HG03103 (cell line): ENCODE results near the gene ARL8A.
A peak's percentile ranks its signal among the peaks of the same experiment; 100 is the strongest.
"Not testable (repeated sequence)": the region's sequence is repeated elsewhere in the genome, so short reads cannot be mapped to it uniquely, and the experiment has no call there.

ENCODE experiments used
- ATAC-seq: cut with Tn5 transposase; IDR thresholded peaks from one replicate; pipeline ENCODE4 v1.9.1; 2021; ENCODE audit warnings: low read depth; ENCODE audit not compliant: unreplicated experiment

ARL8A gene

DNA sequence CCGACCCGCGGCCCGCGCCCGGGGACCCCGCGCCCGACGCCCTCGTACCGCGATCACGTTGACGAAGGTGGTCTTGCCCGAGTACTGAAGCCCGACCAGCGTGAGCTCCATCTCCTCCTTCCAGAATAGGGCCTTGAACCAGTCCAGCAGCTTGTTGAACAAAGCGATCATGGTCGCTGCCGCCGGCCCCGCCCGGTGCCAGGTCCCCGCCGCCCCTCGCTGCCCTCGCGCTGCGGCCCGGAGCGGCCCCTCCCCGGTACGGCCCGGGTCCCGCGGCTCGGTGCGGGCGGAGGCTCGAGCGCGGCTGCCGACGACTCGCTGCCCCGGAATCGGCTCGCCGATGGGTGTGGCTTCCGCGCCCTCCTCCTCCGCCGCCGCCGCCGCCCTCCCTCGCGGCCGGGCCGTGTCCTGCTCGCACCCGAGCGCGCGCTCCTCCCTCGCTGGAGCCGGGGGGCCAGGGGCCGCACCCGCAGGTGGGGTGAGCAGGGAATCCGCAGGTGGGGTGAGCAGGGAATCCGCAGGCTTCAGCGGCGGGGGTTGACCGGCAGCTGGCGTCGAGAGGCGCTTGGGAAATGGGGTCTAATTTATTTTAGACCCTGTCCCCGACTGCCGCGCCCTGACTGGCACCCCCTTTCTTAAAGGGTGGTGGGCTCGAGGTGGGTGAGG lies at the start of gene ARL8A:
TSS of gene ARL8A (minus strand) at position 336 of the 666 bp plus-strand sequence. CDS start at position 171, 165 bp downstream.
- peak; percentile 50 for ATAC-seq

DNA sequence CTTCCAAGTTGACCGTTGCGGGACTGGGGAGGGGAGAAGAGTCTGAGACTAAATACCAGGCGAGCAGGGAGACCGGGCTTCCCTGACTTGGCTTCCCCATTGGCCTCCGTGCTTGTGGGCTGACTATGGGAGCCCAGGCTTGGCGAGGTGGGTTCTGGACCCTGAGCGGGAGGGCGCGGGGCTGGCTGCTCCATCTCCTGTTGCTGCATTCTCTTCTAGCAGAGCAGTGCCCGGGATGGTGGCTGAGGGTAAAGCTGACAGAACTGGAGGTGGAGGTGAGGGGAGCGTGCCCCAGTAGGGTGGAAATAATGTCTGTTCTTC lies 49.8 kb upstream of the ARL8A start:
- ATAC-seq = no peak

DNA sequence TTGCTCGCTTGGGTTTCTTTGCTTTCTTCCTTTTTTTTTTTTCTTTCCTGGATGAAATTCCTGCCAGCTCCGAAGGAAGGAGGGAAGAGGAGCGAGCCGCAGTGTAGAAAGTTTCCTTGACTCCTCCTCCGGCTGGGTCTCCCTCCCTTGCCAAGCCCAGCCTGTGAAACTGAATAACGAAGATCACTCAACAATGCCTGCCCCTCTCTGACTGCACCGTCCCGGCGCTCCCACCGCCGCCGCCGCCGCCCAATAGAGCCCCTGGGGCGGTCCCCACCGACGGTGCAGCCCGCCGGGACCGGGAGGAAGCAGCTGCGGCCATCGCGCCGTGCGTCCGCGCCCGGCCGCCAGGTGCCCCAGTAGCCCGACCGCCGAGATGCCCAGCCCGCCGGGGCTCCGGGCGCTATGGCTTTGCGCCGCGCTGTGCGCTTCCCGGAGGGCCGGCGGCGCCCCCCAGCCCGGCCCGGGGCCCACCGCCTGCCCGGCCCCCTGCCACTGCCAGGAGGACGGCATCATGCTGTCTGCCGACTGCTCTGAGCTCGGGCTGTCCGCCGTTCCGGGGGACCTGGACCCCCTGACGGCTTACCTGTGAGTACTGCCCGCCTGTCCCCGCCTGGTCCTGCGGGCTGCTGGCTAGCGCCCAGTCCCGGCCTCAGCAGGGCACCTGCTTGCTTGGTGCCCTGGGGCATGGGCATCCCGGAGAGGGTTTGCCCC lies 49.2 kb upstream of the ARL8A start, which contains the start of gene LGR6:
TSS of gene LGR6 (plus strand) at position 186 of the 714 bp plus-strand sequence. CDS start at position 377, 191 bp downstream.
- ATAC-seq = no peak

DNA sequence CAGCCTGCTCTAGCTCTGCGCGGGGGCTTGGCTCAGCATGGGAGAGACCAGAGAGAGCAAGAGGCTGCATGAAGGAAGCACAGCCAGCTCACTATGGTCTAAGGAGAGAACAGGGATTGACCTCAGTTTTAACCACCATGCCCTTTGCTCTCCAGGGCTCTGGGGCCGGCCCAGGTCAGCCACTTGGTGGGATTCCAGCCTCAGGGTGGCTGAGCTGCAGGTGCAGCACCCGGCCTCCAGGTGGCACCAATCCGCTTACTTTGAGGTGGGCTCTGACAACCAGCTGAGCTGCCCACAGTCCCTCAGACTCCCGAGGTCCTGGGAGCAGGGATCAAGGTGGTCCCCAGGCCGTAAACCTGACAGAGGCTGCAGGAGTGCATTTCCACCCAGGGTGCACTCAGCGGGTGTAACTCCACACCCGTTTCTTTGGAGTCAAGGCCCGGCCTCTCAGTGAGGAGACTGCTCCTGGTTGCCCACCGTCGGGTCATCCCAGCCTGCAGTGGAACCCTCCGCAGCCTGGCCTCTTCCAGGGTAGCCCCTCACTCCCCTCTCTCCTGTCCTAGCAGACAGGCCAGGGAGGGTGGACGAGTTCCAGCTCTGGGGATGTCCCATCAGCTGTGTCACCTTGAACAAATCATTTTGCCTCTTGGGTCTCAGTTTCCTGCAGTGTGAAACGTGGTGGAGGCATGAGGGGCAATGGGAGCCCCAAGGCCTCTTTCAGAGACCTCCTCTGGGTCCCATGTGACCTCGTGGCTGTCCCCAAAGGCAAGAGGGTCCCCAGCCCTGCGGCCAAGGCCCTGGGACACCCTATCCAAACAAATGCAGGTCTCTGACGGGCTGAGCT lies 48.5 kb upstream of the ARL8A start:
- peak; percentile 55 for ATAC-seq

DNA sequence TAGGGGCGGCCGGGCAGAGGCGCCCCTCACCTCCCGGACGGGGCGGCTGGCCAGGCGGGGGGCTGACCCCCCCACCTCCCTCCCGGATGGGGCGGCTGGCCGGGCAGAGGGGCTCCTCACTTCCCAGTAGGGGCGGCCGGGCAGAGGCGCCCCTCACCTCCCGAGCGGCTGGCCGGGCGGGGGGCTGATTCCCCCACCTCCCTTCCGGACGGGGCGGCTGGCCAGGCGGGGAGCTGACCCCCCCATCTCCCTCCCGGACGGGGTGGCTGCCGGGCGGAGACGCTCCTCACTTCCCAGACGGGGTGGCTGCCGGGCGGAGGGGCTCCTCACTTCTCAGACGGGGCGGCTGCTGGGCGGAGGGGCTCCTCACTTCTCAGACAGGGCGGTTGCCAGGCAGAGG lies 46.9 kb upstream of the ARL8A start:
- ATAC-seq = not testable (repeated sequence)

DNA sequence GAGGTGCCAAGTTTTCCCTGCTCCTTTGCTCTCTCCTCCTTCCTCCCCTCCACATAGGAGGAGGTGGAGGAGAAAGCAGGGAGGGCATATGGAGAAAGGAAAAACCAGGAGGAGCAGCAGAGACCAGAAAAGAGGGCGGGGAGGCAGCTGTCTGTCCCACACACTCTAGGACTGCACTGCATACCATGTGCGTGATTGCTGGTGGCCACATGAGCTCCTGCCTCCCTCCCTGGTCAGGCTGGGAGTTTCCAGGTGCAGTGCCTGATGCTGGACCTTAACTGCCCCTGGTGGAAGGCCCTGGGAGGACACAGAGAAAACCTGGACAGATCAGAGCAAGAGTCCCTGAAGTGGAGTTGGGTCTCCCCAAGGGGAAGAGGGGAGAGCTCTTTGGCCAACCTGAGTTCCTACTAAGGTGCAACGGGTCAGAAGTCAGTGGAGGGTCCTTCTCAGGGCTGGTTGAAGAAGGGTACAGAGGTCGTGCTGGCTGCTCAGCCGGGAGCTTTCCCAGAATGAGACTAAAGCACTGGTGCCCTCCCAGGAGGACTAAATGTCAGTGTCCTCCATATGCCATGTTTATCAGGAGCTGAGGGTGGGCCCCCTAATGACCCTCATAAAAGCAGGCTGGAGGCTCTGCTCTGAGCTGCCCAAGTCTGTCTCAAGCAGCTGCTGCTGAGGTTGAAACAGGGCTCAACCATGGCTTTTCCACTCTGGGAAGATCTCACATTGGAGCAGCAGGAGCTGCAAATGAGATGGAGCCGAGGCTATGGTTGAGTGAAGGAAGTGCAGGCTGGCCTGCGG lies 45.6 kb upstream of the ARL8A start:
- no peak for ATAC-seq

DNA sequence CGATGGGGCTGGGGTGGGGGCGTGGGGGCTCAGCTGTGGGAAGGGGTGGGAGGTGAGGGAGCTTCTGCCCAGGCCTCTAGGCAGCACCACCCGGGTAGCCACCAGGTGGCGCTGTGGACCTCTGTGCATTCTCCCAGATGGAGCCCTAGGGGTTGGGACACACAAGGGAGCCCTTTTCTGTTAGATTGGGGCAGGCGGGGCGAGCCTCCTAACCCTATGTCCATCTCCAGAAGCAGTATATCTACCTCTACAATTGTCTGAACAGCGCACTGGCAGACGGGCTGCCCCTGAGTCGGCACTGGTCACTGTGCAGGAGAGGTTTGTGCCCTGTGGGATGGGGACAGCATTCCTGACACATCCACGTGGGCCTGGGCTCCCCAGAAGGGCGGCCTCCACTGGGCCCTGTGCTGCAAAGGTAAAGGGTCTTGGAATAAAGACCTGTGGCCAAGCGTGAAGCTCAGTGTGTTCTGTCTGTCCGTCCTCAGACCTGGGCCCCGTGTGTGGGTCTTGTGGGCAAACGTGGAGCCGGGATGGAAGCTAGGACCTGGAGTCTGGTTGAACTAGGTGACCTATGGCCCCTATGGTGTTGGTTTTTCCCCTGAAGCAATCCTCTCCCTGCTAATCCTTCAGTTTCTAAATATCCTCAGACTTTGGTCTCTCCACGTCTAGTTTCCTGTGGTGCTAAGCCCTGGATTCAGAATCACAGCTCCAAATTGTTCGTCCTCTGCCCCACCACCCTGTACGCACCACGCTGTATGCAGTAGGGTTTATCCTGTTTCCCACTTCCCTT lies 44.7 kb upstream of the ARL8A start:
- no peak for ATAC-seq

DNA sequence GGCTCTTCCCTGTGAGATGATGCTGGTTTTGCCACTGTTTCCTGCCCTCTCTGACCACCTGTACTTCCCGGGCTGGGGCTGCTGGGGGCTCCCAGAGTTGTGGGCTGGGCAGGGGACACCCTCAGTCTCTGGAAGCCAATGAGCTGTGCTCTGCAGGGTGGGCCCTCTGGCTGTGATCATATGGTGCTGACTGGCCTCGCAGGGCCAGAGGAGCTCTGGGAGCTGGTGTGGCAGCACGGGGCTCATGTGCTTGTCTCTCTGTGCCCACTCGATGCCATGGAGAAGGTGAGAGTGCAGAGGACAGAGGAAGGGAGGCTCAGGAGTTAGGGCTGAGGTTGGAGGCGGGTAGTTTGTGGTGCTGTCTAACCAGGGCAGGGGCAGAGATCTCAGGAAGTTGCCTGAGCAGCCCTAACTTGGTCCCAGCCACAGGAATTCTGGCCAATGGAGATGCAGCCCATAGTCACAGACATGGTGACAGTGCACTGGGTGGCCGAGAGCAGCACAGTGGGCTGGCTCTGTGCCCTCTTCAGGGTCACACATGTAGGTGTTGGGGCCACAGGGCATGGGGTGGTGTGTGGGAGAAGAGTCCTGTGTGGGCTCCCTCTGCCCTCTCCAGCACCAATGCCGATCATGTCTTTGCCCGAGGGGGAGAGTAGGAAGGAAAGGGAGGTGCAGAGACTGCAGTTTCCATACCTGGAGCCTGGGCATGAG lies 43.3 kb upstream of the ARL8A start:
- ATAC-seq = no peak

DNA sequence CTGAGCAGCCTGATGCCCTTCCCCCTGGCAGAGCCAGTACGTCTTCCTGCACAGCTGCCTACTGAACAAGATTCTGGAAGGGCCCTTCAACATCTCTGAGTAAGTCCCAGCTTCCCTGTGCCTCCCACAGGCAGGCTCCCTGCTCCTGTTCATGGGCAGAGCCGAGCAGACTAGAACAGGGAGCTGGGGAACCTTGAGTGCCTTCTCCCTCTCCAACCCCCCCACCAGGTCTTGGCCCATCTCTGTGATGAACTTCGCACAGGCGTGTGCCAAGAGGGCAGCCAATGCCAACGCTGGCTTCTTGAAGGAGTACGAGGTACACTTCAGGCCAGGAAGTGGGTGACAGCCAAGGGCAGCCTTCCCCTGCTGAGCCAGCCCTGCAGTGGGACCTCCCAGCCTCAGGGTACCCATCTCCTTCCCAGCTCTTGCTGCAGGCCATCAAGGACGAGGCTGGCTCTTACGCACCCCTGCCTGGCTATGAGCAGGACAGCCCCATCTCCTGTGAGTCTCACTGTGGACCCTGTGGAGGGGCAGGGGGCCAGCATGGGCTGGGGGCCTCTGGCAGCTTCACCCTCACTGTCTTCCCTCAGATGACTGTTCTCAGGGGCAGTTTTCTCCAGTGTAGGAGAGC lies 42.6 kb upstream of the ARL8A start:
- no peak for ATAC-seq

DNA sequence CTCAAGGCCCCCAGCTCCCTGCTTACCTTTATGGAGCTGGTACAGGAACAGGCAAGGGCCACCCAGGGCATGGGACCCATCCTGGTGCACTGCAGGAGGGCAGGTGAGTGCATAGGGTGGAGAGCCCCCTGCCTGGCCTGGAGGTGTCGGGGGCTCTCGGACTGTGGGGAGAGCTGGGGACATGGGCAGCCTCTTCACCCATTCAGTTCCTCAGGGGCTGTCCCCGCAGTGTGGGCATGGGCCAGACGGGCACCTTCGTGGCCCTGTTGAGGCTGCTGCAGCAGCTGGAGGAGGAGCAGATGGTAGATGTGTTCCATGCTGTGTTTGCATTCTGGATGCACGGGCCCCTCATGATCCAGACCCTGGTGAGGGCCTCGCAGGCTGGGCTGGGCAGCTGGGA lies 41.8 kb upstream of the ARL8A start:
- no peak for ATAC-seq

DNA sequence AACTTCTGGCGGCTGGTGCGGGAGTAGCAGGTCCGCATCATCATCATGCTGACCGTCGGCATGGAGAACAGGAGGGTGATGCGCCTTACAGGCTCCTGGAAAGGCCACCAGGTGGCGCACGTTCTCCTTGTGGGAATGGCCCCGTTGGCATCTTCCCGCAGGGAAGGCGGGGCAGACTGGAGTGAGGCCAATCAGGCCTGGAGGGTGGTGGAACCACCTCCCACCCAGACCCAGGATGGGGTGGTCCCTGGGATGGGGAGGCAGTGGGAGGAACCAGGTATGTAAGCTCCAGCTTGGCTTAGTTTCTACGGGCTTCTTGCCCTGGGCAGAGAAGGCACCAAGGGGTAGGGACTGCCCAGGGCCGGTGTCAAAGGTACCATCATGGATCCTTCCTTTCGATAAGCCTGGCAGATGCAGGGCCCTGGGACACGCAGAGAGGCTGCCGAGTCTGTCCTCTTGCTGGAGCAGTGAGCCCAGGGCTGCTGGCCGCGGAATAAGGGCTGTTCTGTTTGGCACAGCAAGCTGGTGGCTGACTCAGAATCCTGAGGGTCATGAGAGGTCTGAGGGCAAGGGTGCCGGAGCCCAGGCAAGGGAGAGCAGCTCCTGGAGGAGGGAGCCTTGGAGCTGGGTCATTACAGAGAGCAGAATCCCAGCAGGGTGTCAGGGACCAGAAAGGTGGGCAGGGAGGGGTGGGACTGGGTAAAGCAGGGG lies 40.4 kb upstream of the ARL8A start:
- no peak for ATAC-seq

DNA sequence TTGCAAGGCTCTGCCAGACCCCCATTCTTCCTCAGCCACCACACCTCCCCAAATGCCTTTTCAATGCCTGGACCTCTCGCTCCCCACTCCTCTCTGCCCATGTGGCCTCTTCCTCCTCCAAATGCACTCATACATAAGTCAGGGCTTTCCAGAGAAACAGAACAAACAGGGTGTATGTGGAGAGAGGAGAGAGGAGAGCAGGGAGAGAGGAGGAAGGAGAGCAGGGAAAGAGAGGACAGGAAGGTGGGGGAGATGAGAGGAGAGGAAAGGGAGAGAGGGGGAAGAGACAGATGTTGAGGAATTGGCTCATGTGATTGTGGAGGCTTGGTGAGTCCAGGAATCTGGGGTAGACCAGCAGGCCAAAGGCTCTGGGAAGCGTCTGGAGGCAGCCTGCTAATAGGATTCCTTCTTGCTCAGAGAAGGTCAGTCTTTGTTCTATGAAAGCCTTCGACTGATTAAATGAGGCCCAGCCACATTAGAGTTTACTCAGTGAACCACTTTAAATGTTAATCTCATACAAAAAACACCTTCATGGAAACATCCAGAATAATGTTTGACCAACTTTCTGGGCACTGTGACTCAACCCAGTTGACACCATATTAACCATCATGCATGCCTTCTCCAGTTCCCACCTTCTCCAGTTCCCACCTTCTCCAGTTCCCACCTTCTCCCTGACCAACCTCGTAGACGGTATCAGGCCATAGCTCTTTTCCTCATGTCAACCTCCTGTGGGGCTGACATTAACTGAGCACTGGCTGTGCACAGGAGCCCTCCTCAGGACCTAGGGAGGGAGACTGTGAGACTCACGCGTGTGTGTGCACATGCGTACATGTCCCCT lies 37.7 kb upstream of the ARL8A start:
- ATAC-seq = no peak

DNA sequence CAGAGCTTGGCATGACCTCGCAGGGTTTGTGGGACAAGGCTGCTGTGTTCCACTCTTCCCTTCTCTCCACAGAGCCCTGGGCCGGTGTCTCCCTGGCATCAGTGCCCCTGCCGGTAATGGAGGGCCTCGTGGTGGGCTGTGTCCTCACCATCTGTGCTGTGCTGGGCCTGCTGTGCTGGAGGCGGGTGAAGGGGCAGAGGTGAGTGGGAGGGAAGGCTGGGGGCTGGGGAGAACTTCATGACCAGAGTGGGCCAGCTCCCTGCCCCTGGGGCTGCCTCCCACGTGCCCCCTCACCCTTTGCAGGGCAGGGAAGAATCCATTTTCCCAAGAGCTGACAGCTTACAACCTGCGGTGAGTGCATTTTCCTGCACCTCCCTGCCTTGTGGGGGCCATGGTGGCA lies 37.0 kb upstream of the ARL8A start:
- no peak for ATAC-seq

DNA sequence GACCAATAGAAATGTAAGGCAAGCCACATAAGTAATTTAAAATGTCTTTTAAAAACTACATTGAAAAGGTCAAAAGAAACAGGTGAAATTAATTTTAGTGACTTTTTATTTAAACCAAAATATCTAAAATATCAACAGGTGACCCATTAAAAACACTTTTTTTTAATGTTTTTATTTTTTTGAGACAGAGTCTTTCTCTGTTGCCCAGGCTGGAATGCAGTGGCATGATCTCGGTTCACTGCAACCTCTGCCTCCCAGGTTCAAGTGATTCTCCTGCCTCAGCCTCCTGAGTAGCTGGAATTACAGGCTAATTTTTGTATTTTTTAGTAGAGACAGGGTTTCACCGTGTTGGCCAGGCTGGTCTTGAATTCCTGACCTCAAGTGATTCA lies 36.2 kb upstream of the ARL8A start:
- ATAC-seq = not testable (repeated sequence)

DNA sequence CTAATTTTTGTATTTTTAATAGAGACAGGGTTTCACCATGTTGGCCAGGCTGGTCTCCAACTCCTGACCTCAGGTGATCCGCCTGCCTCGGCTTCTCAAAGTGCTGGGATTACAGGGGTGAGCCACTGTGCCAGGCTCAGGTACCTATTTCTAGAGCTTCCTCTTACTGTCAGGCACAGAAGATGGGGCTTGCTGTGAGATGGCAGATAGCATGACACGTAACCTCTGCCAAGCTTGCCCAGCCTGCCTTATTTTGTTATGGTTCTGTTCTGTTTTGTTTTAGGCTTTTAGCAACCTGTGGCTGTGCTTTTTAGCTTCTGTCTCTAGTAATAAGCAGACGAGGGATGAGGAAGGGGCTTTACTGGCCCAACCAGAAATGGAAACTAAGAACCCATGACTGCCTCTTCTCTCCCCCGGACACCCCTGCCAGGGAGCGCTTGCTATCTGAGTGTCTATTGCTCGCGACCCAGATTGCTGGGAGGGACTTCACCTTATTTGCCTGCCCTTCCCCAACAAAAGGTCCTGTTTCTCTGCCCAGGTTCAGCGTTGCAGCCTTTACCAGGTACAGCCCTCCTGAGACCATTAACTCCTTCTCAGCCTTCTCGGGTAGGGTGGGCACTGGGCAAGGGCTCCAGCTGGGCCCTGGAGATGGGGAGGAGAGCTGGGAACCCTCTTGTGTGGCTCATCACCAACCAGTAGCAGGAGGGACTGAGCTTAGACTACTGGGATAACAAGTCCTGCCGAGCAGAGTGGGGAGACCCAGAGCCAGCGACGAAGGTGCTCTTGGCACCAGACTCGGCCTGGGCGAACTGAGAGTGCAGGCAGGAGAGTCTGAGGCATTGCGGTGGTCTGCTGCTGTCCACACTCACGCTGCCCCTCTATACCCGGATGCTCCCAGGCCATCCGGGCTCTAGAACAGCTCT lies 35.6 kb upstream of the ARL8A start:
- no peak for ATAC-seq
